ENCODE results near the gene ERC2.

DNA sequence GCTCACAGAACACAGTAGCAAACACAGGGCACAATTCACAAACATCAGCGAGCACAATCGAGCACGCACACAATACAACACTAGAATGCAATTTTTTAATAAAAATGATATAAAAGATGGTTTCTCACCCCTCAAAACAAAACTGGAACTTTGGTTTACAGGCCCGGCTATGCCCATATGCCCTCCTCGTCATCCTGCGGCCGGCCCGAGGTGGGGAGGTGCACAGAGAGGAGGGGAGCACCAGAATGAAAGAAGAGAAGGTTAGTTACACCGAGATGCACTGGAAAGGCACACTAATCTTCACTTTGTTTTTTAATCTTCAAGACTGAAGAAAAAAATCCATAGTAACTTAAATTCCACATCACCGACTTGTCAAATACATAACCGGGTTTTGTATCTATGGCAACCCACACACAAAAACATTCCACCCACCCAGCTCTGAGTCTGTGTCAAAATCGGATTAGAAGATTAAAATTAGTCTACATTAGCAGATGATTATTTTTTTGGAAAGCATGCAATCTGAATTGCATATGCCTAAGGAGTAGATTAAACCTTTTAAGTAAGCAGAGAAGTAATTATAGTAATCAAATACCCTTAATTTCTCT is 784.5 kb downstream of the ERC2 start:
- TF ChIP-seq CTCF (conservative IDR thresholded peaks at IDR 0.05; ENCODE audit: low read length) (no peak), EZH2phosphoT487 (IDR thresholded peaks at IDR 0.05; ENCODE audit: borderline replicate concordance, low read depth, low read length) (no peak)

All from OCI-LY7 (cell line).